GM23338 (cell line): ENCODE measurements around the gene CASQ2.

Source experiments
- CTCF ChIP-seq, 2 experiments: fragments of 200-600 bp in 1 of 2; sonication (generic) in 1 of 2; conservative IDR thresholded peaks; 2 replicates each; pipeline versions ENCODE4 v1.5.1 to v1.6.1; 2016 to 2017; ENCODE audit warnings: antibody characterized with exemption in 2 of 2, low read depth in 2 of 2, mild to moderate bottlenecking in 2 of 2, moderate library complexity in 1 of 2
- EZH2phosphoT487 ChIP-seq: fragments of 200-600 bp; sonication (generic); IDR thresholded peaks from one replicate; pipeline ENCODE4 v1.8.1; 2018; ENCODE audit warnings: antibody characterized with exemption; ENCODE audit not compliant: unreplicated experiment
- POLR2AphosphoS5 ChIP-seq: IDR thresholded peaks from 2 replicates; pipeline ENCODE4 v1.6.1; 2016; ENCODE audit warnings: antibody characterized with exemption, low read depth

DNA sequence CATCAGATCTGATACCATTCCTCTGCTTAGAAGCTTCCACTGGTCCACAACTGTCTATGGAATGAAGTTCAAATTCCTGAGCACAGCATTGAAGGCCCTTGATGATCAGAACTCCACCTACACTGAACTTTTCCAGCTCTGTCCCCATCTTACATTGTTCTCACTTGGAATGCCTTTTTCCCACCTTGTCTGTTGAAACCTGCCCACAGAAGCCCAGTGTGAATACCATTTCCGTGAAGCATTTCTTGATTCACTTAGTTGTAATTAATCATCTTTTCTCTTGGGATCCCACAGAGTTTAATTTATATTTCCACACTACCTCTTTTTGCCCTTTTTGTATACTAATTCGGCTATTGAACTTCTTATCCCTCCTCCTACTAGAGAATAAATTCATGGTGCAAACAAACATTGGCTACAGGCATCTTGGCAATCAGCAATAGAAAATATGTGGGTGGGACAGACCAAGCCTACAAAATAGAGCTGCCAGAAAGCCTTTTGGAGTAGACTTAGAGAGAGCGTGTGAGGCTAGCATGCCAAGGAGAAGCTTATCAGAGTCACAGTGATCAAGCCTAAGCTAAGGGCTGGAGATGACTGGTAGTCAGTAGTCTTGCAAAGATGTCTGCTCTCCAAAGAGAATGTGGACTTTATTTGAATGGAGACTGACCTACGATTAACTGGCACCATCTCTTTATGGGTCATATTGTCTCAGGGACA lies 46.3 kb upstream of the CASQ2 start:
- TF ChIP-seq POLR2AphosphoS5 (no peak), CTCF (conservative IDR thresholded peaks at IDR 0.05; ENCODE audit: low read depth in 2 of 2) (no peak), EZH2phosphoT487 (no peak)
